GM21723 (cell line): Measurements from ENCODE around the gene ZNF480.
"Not testable (repeated sequence)": the region's sequence is repeated elsewhere in the genome, so short reads cannot be mapped to it uniquely, and the experiment has no call there.

ENCODE experiments used
- ATAC-seq: cut with Tn5 transposase; IDR thresholded peaks from one replicate; pipeline ENCODE4 v1.9.1; 2021; ENCODE audit warnings: mild to moderate bottlenecking, moderate library complexity; ENCODE audit not compliant: unreplicated experiment

The ZNF480 gene

GRCh38 chr19:52336791-52337381 is 39.9 kb downstream of the ZNF480 start:
- ATAC-seq = no peak

GRCh38 chr19:52339022-52339421 is 42.1 kb downstream of the ZNF480 start:
- not testable (repeated sequence) for ATAC-seq

DNA sequence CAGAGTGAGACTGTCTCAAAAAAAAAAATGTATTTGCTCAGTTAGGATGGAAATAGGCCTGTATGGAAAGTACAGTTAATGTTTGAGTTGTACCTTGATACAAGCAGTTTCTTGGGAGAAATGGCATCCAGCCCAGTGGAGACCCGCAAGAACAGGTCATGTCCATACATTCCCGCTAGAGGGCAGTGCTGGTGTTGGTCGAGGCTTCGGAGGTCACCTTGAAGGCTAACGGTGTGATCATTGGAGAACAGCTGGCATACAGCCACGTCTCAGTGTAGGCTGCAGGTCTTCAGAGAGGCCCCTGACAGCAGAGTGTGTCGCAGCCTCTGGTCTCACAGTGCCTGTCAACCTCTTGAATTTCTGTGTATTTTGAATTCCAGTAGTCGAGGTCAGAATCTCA is 46.6 kb downstream of the ZNF480 start:
- no peak for ATAC-seq

DNA sequence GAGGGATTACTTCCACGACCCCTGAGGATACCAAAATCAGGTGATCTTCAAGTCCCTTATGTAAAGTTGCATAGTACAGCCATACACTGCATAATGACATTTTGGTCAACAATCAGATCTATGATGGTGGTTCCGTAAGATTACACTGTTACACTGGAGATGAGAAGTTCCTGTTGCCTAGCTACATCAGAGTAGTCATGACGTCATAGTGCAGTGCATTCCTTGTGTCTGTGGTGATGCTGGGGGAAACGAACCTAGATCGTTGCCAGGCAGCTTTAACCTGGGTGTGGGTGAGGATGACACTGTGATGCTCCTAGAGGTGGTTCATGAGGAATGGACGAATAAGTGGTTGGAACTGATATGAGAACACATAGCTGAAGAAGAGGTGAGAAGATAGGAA is 48.2 kb downstream of the ZNF480 start:
- no peak for ATAC-seq

GRCh38 chr19:52351512-52351911 is 54.5 kb downstream of the ZNF480 start:
- no peak for ATAC-seq

DNA sequence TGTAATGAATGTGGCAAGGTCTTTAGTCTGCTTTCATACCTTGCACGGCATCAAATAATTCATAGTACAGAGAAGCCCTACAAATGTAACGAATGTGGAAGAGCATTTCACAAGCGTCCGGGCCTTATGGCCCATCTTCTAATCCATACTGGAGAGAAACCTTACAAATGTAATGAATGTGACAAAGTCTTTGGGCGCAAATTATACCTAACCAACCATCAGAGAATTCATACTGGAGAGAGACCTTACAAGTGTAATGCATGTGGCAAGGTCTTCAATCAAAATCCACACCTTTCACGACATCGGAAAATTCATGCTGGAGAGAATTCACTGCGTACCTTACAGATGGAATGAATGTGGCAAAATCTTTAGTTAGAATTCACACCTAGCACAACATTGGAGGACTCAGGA is 69.5 kb downstream of the ZNF480 start:
- ATAC-seq = no peak

GRCh38 chr19:52369559-52370340 is 72.8 kb downstream of the ZNF480 start, which contains the start of gene ZNF880:
TSS of gene ZNF880 (plus strand) at chr19:52369923. CDS start at chr19:52369966, 43 bp downstream.
- peak; percentile 72 for ATAC-seq

- ATAC-seq = no peak
These were observed 73.4 kb downstream of the ZNF480 start for GRCh38 chr19:52370341-52370710.
